Hematopoietic multipotent progenitor cell treated with erythropoietin and hydrocortisone succinate and interleukin-3 and kit ligand, for 4 days (in vitro differentiated cells): Measurements from ENCODE around the gene RFPL4A.

Experiments used
- DNase-seq: peaks from one replicate; pipeline ENCODE4 v3.0.0-alpha.2; 2015

Gene RFPL4A

DNA sequence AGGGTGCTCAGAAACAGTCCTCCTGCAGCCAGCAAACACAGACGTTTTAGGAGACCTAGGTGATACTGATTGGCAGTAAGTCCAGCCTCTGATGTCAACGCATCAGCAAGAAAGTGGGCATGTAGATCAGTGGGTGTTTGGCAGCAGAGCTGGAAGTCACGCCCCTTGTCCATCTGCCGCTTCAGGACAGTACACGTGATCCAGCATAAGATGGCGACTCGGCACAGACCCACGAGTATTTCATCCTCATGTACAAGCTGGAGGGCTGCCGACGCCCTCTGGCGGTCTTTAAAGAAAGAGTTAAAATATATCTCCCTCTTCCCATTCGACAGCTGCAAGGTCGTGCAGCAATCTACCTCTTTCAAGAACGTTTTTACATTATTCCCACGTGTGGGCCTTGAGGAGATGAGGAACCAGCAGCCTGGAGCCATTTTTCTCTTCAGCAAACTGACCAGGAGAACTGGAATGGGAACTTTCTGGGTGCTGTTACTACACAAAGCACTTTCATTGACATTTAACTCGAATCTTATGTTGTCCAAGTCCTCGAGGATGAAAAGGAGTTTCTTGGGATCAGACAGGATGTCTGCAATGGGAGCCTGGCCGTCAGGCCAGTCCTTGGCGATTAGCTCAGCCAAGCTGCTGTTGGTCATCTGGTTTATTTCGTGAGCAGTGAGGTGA lies 50.6 kb downstream of the RFPL4A start:
- DNase-seq, result peak; percentile 87

DNA sequence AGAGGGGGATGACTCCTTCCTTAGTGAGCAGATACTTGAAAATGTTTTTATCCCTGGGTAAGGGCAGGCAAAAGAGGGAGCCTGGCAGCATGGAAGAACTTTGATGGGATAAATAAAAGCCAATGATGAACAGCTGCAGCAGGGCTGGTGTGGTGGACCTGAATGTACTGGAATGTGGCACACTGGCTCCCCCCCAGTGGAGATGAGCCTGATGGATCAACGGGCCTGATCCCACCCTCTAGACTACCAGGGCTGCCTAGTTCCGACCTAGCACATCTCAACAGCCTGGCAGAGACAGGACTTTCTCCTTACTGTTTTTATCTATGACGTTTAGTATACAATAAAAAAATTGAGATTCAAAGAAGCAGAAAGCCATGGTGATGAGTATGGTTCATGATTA lies 52.4 kb downstream of the RFPL4A start:
- DNase-seq, result no peak

- DNase-seq, result no peak
Measured at GRCh38 chr19:55812449-55812848, 53.6 kb downstream of the RFPL4A start.
